HepG2 (cell line): Measurements from ENCODE around the gene RPL23. TPM values are rescaled to one million over a fixed set of nuclear protein-coding genes. Genes with fewer than 3 reads are reported as not detected.
"Not testable (repeated sequence)": the region's sequence is repeated elsewhere in the genome, so short reads cannot be mapped to it uniquely, and the experiment has no call there.

Experiments used
- ATAC-seq: fragments of 200-7000 bp; cut with Tn5 transposase; 3 replicates; pipeline ENCODE4 v1.9.1; 2020; ENCODE audit warnings: mild to moderate bottlenecking, moderate library complexity
- BruUV-seq: library from RNA; stranded (reverse); fragments of 400-500 nt; replicated peaks from 2 replicates; lab custom pipeline; 2021; lab: Mats Ljungman, UMichigan
- CTCF ChIA-PET: fragments of 300-600 bp; formaldehyde crosslinking; extraction: SDS; loops from one replicate; lab custom pipeline; 2021; ENCODE audit warnings: low total read pairs, inconsistent platforms, low intra/inter-chr PET ratio; lab: Yijun Ruan, JAX
- POLR2A ChIA-PET: fragments of 350-600 bp; sonication (Branson Sonifier 250); formaldehyde crosslinking; loops from one replicate; lab custom pipeline; 2020; ENCODE audit warnings: antibody characterized with exemption, inconsistent platforms; lab: Yijun Ruan, JAX
- DNase-seq: peaks from one replicate; pipeline ENCODE4 v3.0.0-alpha.2; 2015; ENCODE audit warnings: low spot score
- FAIRE-seq: peaks from 3 replicates; lab custom pipeline; 2011; peaks lifted over from hg19 to GRCh38; lab: Jason Lieb, UNC
- H2AFZ ChIP-seq: one replicate; pipeline ENCODE4 v1.6.1; 2011; ENCODE audit warnings: low read length, inconsistent platforms
- H3K27ac ChIP-seq: fragments of 300-600 bp; 3 replicates; pipeline ENCODE4 v1.8.0; 2011; ENCODE audit warnings: mixed run types, mild to moderate bottlenecking, mixed read lengths, low read length, inconsistent platforms; ENCODE audit not compliant: insufficient read depth; ENCODE audit errors: extremely low read length
- H3K27me3 ChIP-seq, 2 experiments: fragments of 200-600 bp in 1 of 2; 2 replicates in 1 of 2; 3 replicates in 1 of 2; pipeline versions ENCODE4 v1.6.0 to v1.8.0; 2011; ENCODE audit warnings: low read length in 2 of 2, mild to moderate bottlenecking in 2 of 2, moderate library complexity in 2 of 2, inconsistent platforms in 1 of 2; ENCODE audit not compliant: insufficient read depth in 2 of 2, control insufficient read depth in 1 of 2
- H3K36me3 ChIP-seq, 2 experiments: fragments of 200-600 bp in 1 of 2; replicated peaks in 1 of 2; 2 replicates in 1 of 2; 3 replicates in 1 of 2; pipeline versions ENCODE4 v1.5.1 to v1.8.0; 2011; ENCODE audit warnings: low read length in 2 of 2, inconsistent platforms in 1 of 2; ENCODE audit not compliant: insufficient read depth in 2 of 2, control insufficient read depth in 1 of 2
- H3K4me1 ChIP-seq: 2 replicates; pipeline ENCODE4 v1.5.1; 2012; ENCODE audit warnings: low read length, inconsistent platforms; ENCODE audit not compliant: insufficient read depth
- H3K4me2 ChIP-seq: 2 replicates; pipeline ENCODE4 v1.6.0; 2011; ENCODE audit warnings: low read depth, low read length, inconsistent platforms
- H3K4me3 ChIP-seq, 3 experiments: fragments of 200-600 bp in 1 of 3; sonication (generic), shearing (Covaris generic) in 1 of 3; replicated peaks in 1 of 3; 2 replicates each; pipeline ENCODE4 v1.5.1; 2011 to 2016; ENCODE audit warnings: low read length in 3 of 3, inconsistent platforms in 2 of 3, low read depth in 2 of 3, mild to moderate bottlenecking in 2 of 3, control low read depth in 1 of 3, mixed read lengths in 1 of 3; ENCODE audit not compliant: insufficient read depth in 1 of 3
- H3K79me2 ChIP-seq: one replicate; pipeline ENCODE4 v1.6.1; 2011; ENCODE audit warnings: low read length, inconsistent platforms; ENCODE audit not compliant: insufficient read depth
- H3K9ac ChIP-seq: 2 replicates; pipeline ENCODE4 v1.6.0; 2011; ENCODE audit warnings: mild to moderate bottlenecking, low read depth, low read length, inconsistent platforms; ENCODE audit not compliant: insufficient read depth
- H3K9me3 ChIP-seq: 2 replicates; pipeline ENCODE4 v1.5.1; 2012; ENCODE audit warnings: mild to moderate bottlenecking, low read length
- H4K20me1 ChIP-seq: 2 replicates; pipeline ENCODE4 v1.6.0; 2011; ENCODE audit warnings: inconsistent platforms, mild to moderate bottlenecking, low read length, moderate library complexity; ENCODE audit not compliant: insufficient read depth
- ARNT ChIP-seq: fragments of 450-650 bp; IDR thresholded peaks from 2 replicates; pipeline ENCODE4 v1.6.1; 2017
- CHCHD3 ChIP-seq: sonication (generic); formaldehyde crosslinking; IDR thresholded peaks from 2 replicates; pipeline ENCODE4 v1.8.0; 2022; ENCODE audit warnings: mild to moderate bottlenecking, missing genetic modification reagents, moderate library complexity
- KDM5A ChIP-seq: fragments of 200-600 bp; sonication (generic); IDR thresholded peaks from 2 replicates; pipeline ENCODE4 v1.7.0; 2018; ENCODE audit warnings: antibody characterized with exemption, mild to moderate bottlenecking, low read length, borderline replicate concordance
- KLF15 ChIP-seq: sonication (generic); formaldehyde crosslinking; IDR thresholded peaks from 2 replicates; pipeline ENCODE4 v1.8.1; 2023; ENCODE audit warnings: borderline replicate concordance, mild to moderate bottlenecking, inconsistent platforms, missing genetic modification reagents, mixed read lengths
- MAZ ChIP-seq, 2 experiments: sonication (generic) in 1 of 2; formaldehyde crosslinking in 1 of 2; IDR thresholded peaks; 2 replicates each; pipeline versions ENCODE4 v1.5.0 to v1.6.1; 2012 to 2020; ENCODE audit warnings: low read depth in 2 of 2, mild to moderate bottlenecking in 2 of 2, borderline replicate concordance in 1 of 2, improper control_type of control experiment in 1 of 2, low read length in 1 of 2, missing genetic modification reagents in 1 of 2, moderate library complexity in 1 of 2
- POLR2AphosphoS5 ChIP-seq: IDR thresholded peaks from 2 replicates; pipeline ENCODE4 v1.6.1; 2012; ENCODE audit warnings: low read depth, low read length
- RBM22 ChIP-seq: fragments of 200-400 bp; formaldehyde crosslinking; optimal IDR thresholded peaks from 2 replicates; pipeline ENCODE3; 2017; ENCODE audit warnings: mild to moderate bottlenecking, low read length, moderate library complexity
- SSRP1 ChIP-seq: IDR thresholded peaks from 2 replicates; pipeline ENCODE4 v1.6.1; 2016; ENCODE audit warnings: control low read depth
- ZBTB38 ChIP-seq: sonication (generic); formaldehyde crosslinking; IDR thresholded peaks from 2 replicates; pipeline ENCODE4 v1.5.1; 2020; ENCODE audit warnings: mild to moderate bottlenecking, missing genetic modification reagents
- ZNF235 ChIP-seq: sonication (generic); formaldehyde crosslinking; IDR thresholded peaks from 2 replicates; pipeline ENCODE4 v1.8.1; 2023; ENCODE audit warnings: mild to moderate bottlenecking, missing genetic modification reagents, borderline replicate concordance
- ZNF33A ChIP-seq: sonication (generic); formaldehyde crosslinking; IDR thresholded peaks from 2 replicates; pipeline ENCODE4 v1.5.1; 2020; ENCODE audit warnings: missing genetic modification reagents, mild to moderate bottlenecking, moderate library complexity, borderline replicate concordance
- ZNF441 ChIP-seq: sonication (generic); formaldehyde crosslinking; IDR thresholded peaks from 2 replicates; pipeline ENCODE4 v1.7.0; 2021; ENCODE audit warnings: missing genetic modification reagents, borderline replicate concordance
- ZNF484 ChIP-seq: sonication (generic); formaldehyde crosslinking; IDR thresholded peaks from 2 replicates; pipeline ENCODE4 v1.5.1; 2020; ENCODE audit warnings: mild to moderate bottlenecking, low read depth, missing genetic modification reagents, borderline replicate concordance
- WGBS: methylation state at CpG from one replicate; pipeline ENCODE4 v1.1.6; 2017; ENCODE audit warnings: low lambda C conversion rate; 5-methylcytosine and 5-hydroxymethylcytosine counted together
- in situ Hi-C: cut with HindIII; loops from 2 replicates; pipeline ENCODE4 v1.10.0; 2017; ENCODE audit warnings: low pct_unique_long_range_greater_than_20kb; ENCODE audit not compliant: extremely low pct_ligation_motif_present
- intact Hi-C: fragments of 100-400 bp; cut with micrococcal nuclease; formaldehyde crosslinking; loops from one replicate; pipeline ENCODE4 v1.10.0; 2022; ENCODE audit not compliant: unreplicated experiment
- polyA plus RNA-seq, 8 experiments: library from polyadenylated mRNA; depleted of rRNA in 3 of 8; stranded (reverse) in 7 of 8; unstranded in 1 of 8; fragments of >200 nt; fragmentation: Illumina TruSeq in 4 of 8; extraction: Trizol in 4 of 8; gene quantifications; 2 replicates each; pipeline versions ENCODE4 v1.2.1 to v1.2.3, GENCODE V29; 2011 to 2016; ENCODE audit warnings: low read depth in 4 of 8, missing spikeins in 1 of 8, mixed read lengths in 1 of 8; ENCODE audit not compliant: insufficient read depth in 1 of 8
- total RNA-seq, 5 experiments: library from RNA; depleted of rRNA; stranded (reverse); fragments of >200 nt; fragmentation: Illumina TruSeq; extraction: Trizol; gene quantifications; 2 replicates each; pipeline ENCODE4 v1.2.3, GENCODE V29; 2016; ENCODE audit warnings: low read depth in 1 of 5

Gene RPL23
- total and polyA plus RNA-seq, 2 of the 13 experiments (the other 11 are each of a cell fraction or from before 2014, with no cell fraction given) = 2,790 to 4,860 TPM

GRCh38 chr17:38855101-38855714, 1.7 kb upstream of the RPL23 start:
- CTCF ChIA-PET, H3K4me3 ChIP-seq, H3K9ac ChIP-seq, FAIRE-seq, ATAC-seq, H2AFZ ChIP-seq, H3K27ac ChIP-seq, H3K4me2 ChIP-seq, H3K27me3 ChIP-seq, H3K9me3 ChIP-seq, in situ Hi-C loops, BruUV-seq, intact Hi-C loops, DNase-seq: not testable (repeated sequence)
- POLR2A ChIA-PET = interaction anchor here (1.3 to 4.6 kb wide), 7 partner anchors 11 to 241 kb away, joined by 4 to 175 read pairs (median 6); partner anchors contain the start of genes CWC25 and LASP1
- TF ChIP-seq ZBTB38 = peak; percentile 52; the same call in 1 of the 2 replicates
- peaks cover 44% of the 10 kb centered on the region for H3K4me1 ChIP-seq
- peaks cover 30% of the 10 kb centered on the region for H4K20me1 ChIP-seq
- WGBS = 97% methylated on average over 28 of the region's 28 CpGs
- peaks cover 9 to 26% of the 10 kb centered on the region in 2 experiments for H3K36me3 ChIP-seq
- peaks cover 33% of the 10 kb centered on the region for H3K79me2 ChIP-seq

- Histone ChIP-seq H3K27me3 (no peaks in the 10 kb centered on the region; a peak in 1 of 5 replicates), H3K27ac (peak overlapping the region; percentile 84), H3K4me1 (peaks cover 44% of the 10 kb centered on the region), H3K4me2 (peak overlapping the region; percentile 98), H3K4me3 (peak overlapping the region; percentile 78 to 88 (median 82)), H4K20me1 (peaks cover 54% of the 10 kb centered on the region), H3K9ac (peak overlapping the region; percentile 95), H3K9me3 (no peaks in the 10 kb centered on the region), H3K79me2 (peaks cover 34% of the 10 kb centered on the region), H2AFZ (no peak overlapping the region), H3K36me3 (peaks cover 16 to 45% of the 10 kb centered on the region in 2 experiments)
- POLR2A ChIA-PET = interaction anchor here (0.7 to 4.6 kb wide), 12 partner anchors 8 to 843 kb away, joined by 3 to 175 read pairs (median 4); partner anchors contain the start of genes CWC25, LASP1, PIP4K2B and PSMB3
- DNase-seq (no peak), FAIRE-seq (peak; percentile 37), ATAC-seq (peak; percentile 4)
- WGBS = 2% methylated on average over 19 of the region's 19 CpGs
- BruUV-seq = no TSS peak
- CTCF ChIA-PET = no interaction called here
- intact Hi-C loops = loop anchor here (1.0 kb wide), 1 partner anchor 28 kb away; the partner anchor contains the start of gene CWC25
- in situ Hi-C loops = no loop called here
- TF ChIP-seq KDM5A = peak; percentile 12; the same call in 1 of the 2 replicates
- TF ChIP-seq POLR2AphosphoS5 = peak; percentile 28; the same call in 1 of the 2 replicates
- TF ChIP-seq ZNF235 (CRISPR knock-in tag) = peak; percentile 1; the same call in 1 of the 2 replicates
- 0 out of 2 replicates have a peak, but pooled peaks have one; percentile 65 for TF ChIP-seq ZNF441 (CRISPR knock-in tag)
- 0 out of 2 replicates have a peak, but pooled peaks have one; percentile 44 for TF ChIP-seq CHCHD3 (CRISPR knock-in tag)
- no peak for TF ChIP-seq MAZ (IDR thresholded peaks at IDR 0.05; ENCODE audit: borderline replicate concordance, low read depth, low read length)
- TF ChIP-seq MAZ (CRISPR knock-in tag; IDR thresholded peaks at IDR 0.05; ENCODE audit: low read depth) = peak; percentile 49
- TF ChIP-seq ZNF33A = 0 out of 2 replicates have a peak, but pooled peaks have one; percentile 12
- TF ChIP-seq SSRP1 = peak; percentile 46; the same call in 1 of the 2 replicates
- peak; percentile 87 for TF ChIP-seq RBM22
- no peak for TF ChIP-seq ZNF484 (CRISPR knock-in tag)
- 0 out of 2 replicates have a peak, but pooled peaks have one; percentile 15 for TF ChIP-seq KLF15 (CRISPR knock-in tag)
- TF ChIP-seq ARNT = no peak
These were observed 690 bp downstream of the RPL23 start for GRCh38 chr17:38852771-38853291.
